IMR-90 (cell line): Measurements from ENCODE around the gene SYNPO. TPM values are rescaled to one million over a fixed set of nuclear protein-coding genes. Genes with fewer than 3 reads are reported as not detected.

ENCODE experiments used
- ATAC-seq: fragments of 200-7000 bp; cut with Tn5 transposase; 2 replicates; pipeline ENCODE4 v1.9.1; 2020; ENCODE audit warnings: low read depth, mild to moderate bottlenecking, moderate library complexity
- BruUV-seq: library from RNA; stranded (reverse); fragments of 400-500 nt; replicated peaks from 2 replicates; lab custom pipeline; 2021; lab: Mats Ljungman, UMichigan
- CTCF ChIA-PET: fragments of 300-600 bp; formaldehyde crosslinking; extraction: SDS; loops from one replicate; lab custom pipeline; 2021; ENCODE audit warnings: antibody characterized with exemption; lab: Yijun Ruan, JAX
- POLR2A ChIA-PET: fragments of 300-600 bp; sonication (Branson Sonifier 250); formaldehyde crosslinking; loops from one replicate; lab custom pipeline; 2022; ENCODE audit warnings: antibody characterized with exemption; ENCODE audit not compliant: unreplicated experiment; lab: Charles Lee
- DNase-seq: peaks from one replicate; pipeline ENCODE4 v3.0.0; 2013
- H2AFZ ChIP-seq: replicated peaks from 2 replicates; pipeline ENCODE3; 2013; ENCODE audit warnings: low read length, mild to moderate bottlenecking; ENCODE audit not compliant: poor library complexity
- H2AK5ac ChIP-seq: 2 replicates; pipeline ENCODE4 v1.6.1; 2013; ENCODE audit warnings: low read depth, low read length, inconsistent platforms
- H2AK9ac ChIP-seq: replicated peaks from 2 replicates; pipeline ENCODE3; 2013; ENCODE audit warnings: mild to moderate bottlenecking, low read depth, low read length, moderate library complexity; ENCODE audit not compliant: poor library complexity
- H2BK120ac ChIP-seq: 2 replicates; pipeline ENCODE4 v1.6.1; 2013; ENCODE audit warnings: low read depth, low read length, inconsistent platforms
- H2BK15ac ChIP-seq: 3 replicates; pipeline ENCODE4 v1.6.1; 2013; ENCODE audit warnings: low read depth, low read length, inconsistent platforms
- H2BK20ac ChIP-seq: 2 replicates; pipeline ENCODE4 v1.6.1; 2013; ENCODE audit warnings: low read depth, mild to moderate bottlenecking, inconsistent platforms, low read length, moderate library complexity
- H2BK5ac ChIP-seq: 2 replicates; pipeline ENCODE4 v1.6.1; 2013; ENCODE audit warnings: mild to moderate bottlenecking, low read depth, low read length, inconsistent platforms; ENCODE audit not compliant: poor library complexity, severe bottlenecking
- H3K14ac ChIP-seq: replicated peaks from 2 replicates; pipeline ENCODE4 v1.6.1; 2013; ENCODE audit warnings: low read depth, low read length, inconsistent platforms
- H3K18ac ChIP-seq: 2 replicates; pipeline ENCODE4 v1.6.1; 2013; ENCODE audit warnings: low read depth, low read length, control low read depth
- H3K23ac ChIP-seq: 2 replicates; pipeline ENCODE4 v1.6.1; 2013; ENCODE audit warnings: low read depth, low read length, inconsistent platforms
- H3K27ac ChIP-seq: 2 replicates; pipeline ENCODE4 v1.5.1; 2013; ENCODE audit warnings: mild to moderate bottlenecking, control low read depth, low read length; ENCODE audit not compliant: insufficient read depth
- H3K27me3 ChIP-seq: 2 replicates; pipeline ENCODE4 v1.6.1; 2013; ENCODE audit warnings: low read length; ENCODE audit not compliant: control insufficient read depth, insufficient read depth
- H3K36me3 ChIP-seq: 2 replicates; pipeline ENCODE4 v1.6.1; 2013; ENCODE audit warnings: low read length, mixed read lengths; ENCODE audit not compliant: control insufficient read depth, insufficient read depth
- H3K4ac ChIP-seq: 2 replicates; pipeline ENCODE4 v1.6.1; 2013; ENCODE audit warnings: low read depth, low read length, inconsistent platforms
- H3K4me1 ChIP-seq: 2 replicates; pipeline ENCODE4 v1.6.1; 2013; ENCODE audit warnings: low read length, mixed read lengths; ENCODE audit not compliant: control insufficient read depth, insufficient read depth
- H3K4me2 ChIP-seq: 2 replicates; pipeline ENCODE4 v1.6.1; 2013; ENCODE audit warnings: low read depth, mild to moderate bottlenecking, control low read depth, low read length, moderate library complexity
- H3K4me3 ChIP-seq: 2 replicates; pipeline ENCODE4 v1.5.1; 2013; ENCODE audit warnings: low read depth, mild to moderate bottlenecking, control low read depth, low read length, moderate library complexity; ENCODE audit not compliant: insufficient read depth
- H3K56ac ChIP-seq: 2 replicates; pipeline ENCODE4 v1.6.1; 2013; ENCODE audit warnings: low read length, inconsistent platforms; ENCODE audit not compliant: insufficient read depth; ENCODE audit errors: extremely low read depth
- H3K79me1 ChIP-seq, 2 experiments: 2 replicates each; pipeline ENCODE4 v1.6.1; 2013; ENCODE audit warnings: low read length in 2 of 2, inconsistent platforms in 1 of 2, low read depth in 1 of 2
- H3K9ac ChIP-seq: 2 replicates; pipeline ENCODE4 v1.6.1; 2013; ENCODE audit warnings: low read depth, low read length, control low read depth
- H3K9me1 ChIP-seq: 2 replicates; pipeline ENCODE4 v1.6.1; 2013; ENCODE audit warnings: low read length, inconsistent platforms; ENCODE audit not compliant: insufficient read depth
- H3K9me3 ChIP-seq: 2 replicates; pipeline ENCODE4 v1.6.1; 2013; ENCODE audit warnings: low read length; ENCODE audit not compliant: control insufficient read depth, insufficient read depth
- H4K20me1 ChIP-seq: 2 replicates; pipeline ENCODE4 v1.6.1; 2013; ENCODE audit warnings: low read length, inconsistent platforms; ENCODE audit not compliant: insufficient read depth
- H4K5ac ChIP-seq: 2 replicates; pipeline ENCODE4 v1.6.1; 2013; ENCODE audit warnings: mild to moderate bottlenecking, low read depth, low read length, control low read depth
- H4K8ac ChIP-seq, 2 experiments: 2 replicates each; pipeline ENCODE4 v1.6.1; 2013; ENCODE audit warnings: low read depth in 2 of 2, low read length in 2 of 2, control low read depth in 1 of 2, inconsistent platforms in 1 of 2
- H4K91ac ChIP-seq: 2 replicates; pipeline ENCODE4 v1.6.1; 2013; ENCODE audit warnings: low read depth, low read length, inconsistent platforms; ENCODE audit not compliant: insufficient read depth
- BHLHE40 ChIP-seq: fragments of 150-350 bp; IDR thresholded peaks from 2 replicates; pipeline ENCODE4 v1.6.1; 2016; ENCODE audit warnings: mild to moderate bottlenecking, low read depth, low read length
- CEBPB ChIP-seq: IDR thresholded peaks from 2 replicates; pipeline ENCODE4 v1.6.1; 2012; ENCODE audit warnings: low read depth, low read length, improper control_type of control experiment
- CHD1 ChIP-seq: IDR thresholded peaks from 2 replicates; pipeline ENCODE4 v1.6.1; 2012; ENCODE audit warnings: low read depth, low read length, improper control_type of control experiment
- CTCF ChIP-seq: conservative IDR thresholded peaks from 2 replicates; pipeline ENCODE4 v1.5.1; 2012; ENCODE audit warnings: mild to moderate bottlenecking, low read depth, low read length, improper control_type of control experiment
- ELK1 ChIP-seq: fragments of 150-350 bp; IDR thresholded peaks from 2 replicates; pipeline ENCODE4 v1.6.1; 2016; ENCODE audit warnings: low read depth, mild to moderate bottlenecking, low read length, moderate library complexity, borderline replicate concordance
- FOS ChIP-seq: fragments of 150-350 bp; IDR thresholded peaks from 2 replicates; pipeline ENCODE4 v1.6.1; 2016; ENCODE audit warnings: low read depth, low read length
- MAFK ChIP-seq: IDR thresholded peaks from 2 replicates; pipeline ENCODE4 v1.6.1; 2012; ENCODE audit warnings: low read depth, low read length, improper control_type of control experiment
- MAZ ChIP-seq: IDR thresholded peaks from 2 replicates; pipeline ENCODE4 v1.6.1; 2012; ENCODE audit warnings: low read depth, mild to moderate bottlenecking, low read length, improper control_type of control experiment, moderate library complexity, borderline replicate concordance
- MXI1 ChIP-seq: IDR thresholded peaks from 2 replicates; pipeline ENCODE4 v1.6.1; 2012; ENCODE audit warnings: low read depth, mild to moderate bottlenecking, low read length, moderate library complexity, borderline replicate concordance
- NFE2L2 ChIP-seq: fragments of 150-350 bp; IDR thresholded peaks from 2 replicates; pipeline ENCODE4 v1.6.1; 2016; ENCODE audit warnings: low read depth, mild to moderate bottlenecking, low read length
- POLR2A ChIP-seq: IDR thresholded peaks from 2 replicates; pipeline ENCODE4 v1.6.1; 2012; ENCODE audit warnings: mild to moderate bottlenecking, low read depth, low read length
- RAD21 ChIP-seq: IDR thresholded peaks from 2 replicates; pipeline ENCODE4 v1.6.1; 2012; ENCODE audit warnings: low read length, improper control_type of control experiment
- RCOR1 ChIP-seq: IDR thresholded peaks from 2 replicates; pipeline ENCODE4 v1.6.1; 2012; ENCODE audit warnings: mild to moderate bottlenecking, low read length, improper control_type of control experiment; ENCODE audit not compliant: insufficient replicate concordance
- RFX5 ChIP-seq: IDR thresholded peaks from 2 replicates; pipeline ENCODE4 v1.8.0; 2012; ENCODE audit warnings: low read depth, mild to moderate bottlenecking, low read length, moderate library complexity
- SMC3 ChIP-seq: fragments of 150-350 bp; IDR thresholded peaks from 2 replicates; pipeline ENCODE4 v1.6.1; 2016; ENCODE audit warnings: low read depth, mild to moderate bottlenecking, antibody characterized with exemption, low read length, moderate library complexity
- USF2 ChIP-seq: fragments of 150-350 bp; IDR thresholded peaks from 2 replicates; pipeline ENCODE4 v1.6.1; 2017; ENCODE audit warnings: mild to moderate bottlenecking, antibody characterized with exemption, low read length, low read depth
- WGBS, 2 experiments: methylation state at CpG; one replicate each; pipeline versions ENCODE4 v1.1.5 to v1.1.7; 2013; ENCODE audit warnings: missing lambda C conversion rate in 2 of 2; ENCODE audit not compliant: insufficient read length in 1 of 2; ENCODE audit errors: extremely low coverage in 2 of 2; 5-methylcytosine and 5-hydroxymethylcytosine counted together
- dilution Hi-C: fragments of 300-500 bp; cut with HindIII; formaldehyde crosslinking; loops from one replicate; pipeline ENCODE4 v1.14.3; 2018; ENCODE audit warnings: low sequenced_read_pairs; ENCODE audit not compliant: unreplicated experiment
- in situ Hi-C: fragments of 300-500 bp; cut with MboI; formaldehyde crosslinking; loops from 3 replicates; pipeline ENCODE4 v1.14.3; 2019; ENCODE audit warnings: low sequenced_read_pairs, inconsistent platforms, mixed read lengths
- intact Hi-C: fragments of 100-400 bp; cut with micrococcal nuclease; formaldehyde crosslinking; loops from 2 replicates; pipeline ENCODE4 v1.10.0; 2022
- polyA plus RNA-seq, 3 experiments: library from polyadenylated mRNA; depleted of rRNA; stranded (reverse); fragments of >200 nt; gene quantifications; 2 replicates each; pipeline ENCODE4 v1.2.3, GENCODE V29; 2012; ENCODE audit warnings: low replicate concordance in 1 of 3
- total RNA-seq: library from RNA; depleted of rRNA; stranded (reverse); fragments of >200 nt; gene quantifications from 2 replicates; pipeline ENCODE4 v1.2.3, GENCODE V29; 2012

SYNPO gene
- total and polyA plus RNA-seq, 2 of the 4 experiments (the other 2 are of a cell fraction), result 3.0 to 24.8 TPM

GRCh38 chr5:150604894-150605440 is 35.5 kb upstream of the SYNPO start:
- Histone ChIP-seq H4K5ac (no peak overlapping the region), H3K9me1 (no peaks in the 10 kb centered on the region), H3K4me1 (peaks cover 5% of the 10 kb centered on the region), H2AK9ac (no peak overlapping the region), H3K27me3 (peaks cover 3% of the 10 kb centered on the region; the same call in 1 of the 2 replicates), H3K14ac (no peak overlapping the region), H4K91ac (no peak overlapping the region), H3K4me3 (no peak overlapping the region), H4K8ac (no peak overlapping the region), H3K4me2 (no peak overlapping the region), H3K27ac (no peak overlapping the region), H3K18ac (no peak overlapping the region), H2BK120ac (no peak overlapping the region), H2BK20ac (no peak overlapping the region), H2AFZ (no peak overlapping the region), H3K36me3 (no peaks in the 10 kb centered on the region), H4K20me1 (no peaks in the 10 kb centered on the region), H2AK5ac (no peak overlapping the region), H2BK15ac (no peak overlapping the region), H3K79me1 (no peaks in the 10 kb centered on the region), H2BK5ac (no peak overlapping the region), H3K9ac (no peak overlapping the region), H3K9me3 (no peaks in the 10 kb centered on the region), H3K4ac (no peak overlapping the region), H3K56ac (no peak overlapping the region), H3K23ac (no peak overlapping the region)
- intact Hi-C loops, result no loop called here
- dilution Hi-C loops, result no loop called here
- ATAC-seq, result no peak
- BruUV-seq, result no TSS peak
- ChIA-PET CTCF (no interaction called here), POLR2A (no interaction called here)
- TF ChIP-seq POLR2A (no peak), CTCF (no peak), CHD1 (no peak), RCOR1 (no peak), FOS (no peak), CEBPB (no peak), NFE2L2 (no peak), MAZ (no peak), ELK1 (no peak), RAD21 (no peak), MAFK (no peak), RFX5 (no peak), USF2 (no peak), SMC3 (no peak), MXI1 (no peak), BHLHE40 (no peak)
- WGBS, 2 experiments, result no CpG with 5 or more reads among the region's 6 CpGs
- in situ Hi-C loops, result no loop called here
- no peak for DNase-seq
